ENCODE results near the gene NRP2. TPM values are rescaled to one million over a fixed set of nuclear protein-coding genes. Genes with fewer than 3 reads are reported as not detected.

Gene NRP2
- total and polyA plus RNA-seq, 8 donors = 42.3 to 122 (median 60.9) TPM

GRCh38 chr2:205637779-205638503 lies 44.4 kb upstream of the NRP2 start:
- Histone ChIP-seq H3K27me3 (no peaks in the 10 kb centered on the region), H3K36me3 (no peaks in the 10 kb centered on the region), H3K4me3 (no peak overlapping the region), H3K9me3 (peaks cover 0 to 3% of the 10 kb centered on the region in 2 donors), H3K4me1 (peaks cover 0 to 2% of the 10 kb centered on the region in 2 donors), H3K27ac (no peak overlapping the region)
- TF ChIP-seq CTCF (IDR thresholded peaks at IDR 0.05) = no peak
- DNase-seq = no peak
- no peak for ATAC-seq
- intact Hi-C loops (cut with DNase I) = no loop called here

DNA sequence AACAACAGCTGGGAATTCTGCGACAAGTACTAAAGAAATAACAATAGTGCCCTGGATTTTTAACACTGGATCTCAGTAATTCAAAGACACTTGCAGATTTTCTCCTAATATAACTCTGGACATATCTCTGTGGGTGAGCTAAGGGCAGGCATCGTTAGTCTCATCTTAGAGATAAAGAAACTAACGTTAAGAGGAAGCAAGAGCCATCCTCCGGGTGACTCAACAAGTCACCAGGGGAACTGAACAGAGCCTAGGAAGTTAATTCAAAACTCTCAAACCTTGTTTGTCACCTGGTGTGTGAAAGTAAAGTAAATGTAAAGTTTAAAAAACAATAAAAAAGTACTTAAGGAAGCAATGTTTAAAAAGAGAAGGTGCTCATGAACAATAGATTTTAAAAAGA lies 41.6 kb upstream of the NRP2 start:
- Histone ChIP-seq H3K36me3 (no peaks in the 10 kb centered on the region), H3K27ac (no peak overlapping the region), H3K4me3 (no peak overlapping the region), H3K4me1 (peaks cover 0 to 6% of the 10 kb centered on the region in 2 donors), H3K27me3 (no peaks in the 10 kb centered on the region), H3K9me3 (peaks cover 0 to 3% of the 10 kb centered on the region in 2 donors)
- no peak for TF ChIP-seq CTCF (IDR thresholded peaks at IDR 0.05)
- ATAC-seq (no peak), DNase-seq (no peak)
- intact Hi-C loops (cut with DNase I) = no loop called here

DNA sequence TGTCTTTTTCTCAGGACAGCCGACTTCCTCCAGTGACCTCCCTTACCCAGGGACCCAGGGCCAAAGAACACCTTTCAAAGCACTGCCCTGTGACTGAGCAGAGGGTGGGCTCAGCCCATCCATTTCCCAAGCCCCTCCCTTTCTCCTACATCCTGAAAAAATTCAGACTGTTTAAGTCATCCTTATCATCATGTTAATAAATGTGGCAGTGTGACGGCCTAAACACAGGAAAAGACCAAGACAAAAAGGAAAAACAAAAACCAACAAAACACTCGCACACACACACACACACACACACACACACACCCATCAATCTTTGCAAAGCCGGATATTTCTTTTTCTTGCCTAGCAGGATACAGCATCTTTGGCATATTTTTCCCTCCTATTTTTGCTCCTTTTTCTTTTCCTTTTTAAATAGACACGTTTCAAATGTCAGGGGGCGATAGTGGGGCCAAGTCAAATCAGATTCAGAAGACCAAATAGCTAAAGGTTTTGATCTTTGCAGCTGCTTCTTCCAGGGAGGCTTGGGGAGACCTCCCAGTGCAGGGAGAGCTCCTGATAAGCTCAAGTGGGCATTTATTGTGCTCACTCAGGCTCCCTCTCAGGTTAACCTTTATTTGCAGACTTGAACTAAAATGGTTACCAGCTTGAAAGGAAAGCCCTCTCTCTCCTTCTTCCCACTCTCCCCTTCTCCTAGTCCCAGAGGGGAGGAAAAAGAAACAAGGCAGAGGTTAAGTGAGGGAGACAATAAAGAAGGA lies 39.5 kb upstream of the NRP2 start:
- ATAC-seq = peak; percentile 24
- no peaks in the 10 kb centered on the region for H3K27me3 ChIP-seq
- H3K9me3 ChIP-seq = peaks cover 0 to 3% of the 10 kb centered on the region in 2 donors
- intact Hi-C loops (cut with DNase I) = no loop called here
- H3K36me3 ChIP-seq = no peaks in the 10 kb centered on the region
- no peak for TF ChIP-seq CTCF (IDR thresholded peaks at IDR 0.05)
- H3K4me3 ChIP-seq = no peak overlapping the region
- no peak overlapping the region for H3K27ac ChIP-seq
- H3K4me1 ChIP-seq = peaks cover 0 to 6% of the 10 kb centered on the region in 2 donors
- DNase-seq = no peak

GRCh38 chr2:205643391-205643885 lies 38.9 kb upstream of the NRP2 start:
- TF ChIP-seq CTCF (IDR thresholded peaks at IDR 0.05) = no peak
- H3K4me3 ChIP-seq = no peak overlapping the region
- DNase-seq = no peak
- no peaks in the 10 kb centered on the region for H3K27me3 ChIP-seq
- peaks cover 0 to 3% of the 10 kb centered on the region in 2 donors for H3K9me3 ChIP-seq
- no peak overlapping the region for H3K27ac ChIP-seq
- intact Hi-C loops (cut with DNase I) = no loop called here
- H3K4me1 ChIP-seq = peaks cover 0 to 6% of the 10 kb centered on the region in 2 donors
- no peak for ATAC-seq
- no peaks in the 10 kb centered on the region for H3K36me3 ChIP-seq

DNA sequence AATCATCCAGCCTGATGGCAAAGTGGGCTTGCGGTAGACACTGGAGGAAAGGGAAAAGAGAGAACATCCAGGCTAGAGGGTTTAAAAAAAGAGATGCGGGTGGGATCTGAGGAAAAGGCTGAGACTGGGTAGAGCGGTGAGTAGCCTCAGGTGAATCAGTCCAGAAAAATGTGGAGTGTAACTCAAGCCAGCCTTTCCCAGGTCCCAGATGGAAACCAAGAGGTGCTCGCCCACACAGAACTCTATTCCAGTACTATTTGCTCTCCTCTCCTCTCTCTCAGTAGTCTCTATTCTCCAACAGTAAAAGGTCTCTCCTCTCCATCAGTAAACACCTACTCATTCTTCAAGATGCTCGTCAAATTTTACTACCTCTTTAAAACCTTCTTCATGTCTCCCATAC lies 38.3 kb upstream of the NRP2 start:
- no peak overlapping the region for H3K27ac ChIP-seq
- no peak overlapping the region for H3K4me3 ChIP-seq
- H3K4me1 ChIP-seq = peaks cover 0 to 6% of the 10 kb centered on the region in 2 donors
- ATAC-seq (peak; percentile 80), DNase-seq (no peak)
- no peaks in the 10 kb centered on the region for H3K27me3 ChIP-seq
- H3K36me3 ChIP-seq = no peaks in the 10 kb centered on the region
- TF ChIP-seq CTCF (IDR thresholded peaks at IDR 0.05) = no peak
- peaks cover 0 to 3% of the 10 kb centered on the region in 2 donors for H3K9me3 ChIP-seq
- intact Hi-C loops (cut with DNase I) = no loop called here
